Measurements from ENCODE around the gene CCDC146.
"Not testable (repeated sequence)": the region's sequence is repeated elsewhere in the genome, so short reads cannot be mapped to it uniquely, and the experiment has no call there.

The CCDC146 gene

DNA sequence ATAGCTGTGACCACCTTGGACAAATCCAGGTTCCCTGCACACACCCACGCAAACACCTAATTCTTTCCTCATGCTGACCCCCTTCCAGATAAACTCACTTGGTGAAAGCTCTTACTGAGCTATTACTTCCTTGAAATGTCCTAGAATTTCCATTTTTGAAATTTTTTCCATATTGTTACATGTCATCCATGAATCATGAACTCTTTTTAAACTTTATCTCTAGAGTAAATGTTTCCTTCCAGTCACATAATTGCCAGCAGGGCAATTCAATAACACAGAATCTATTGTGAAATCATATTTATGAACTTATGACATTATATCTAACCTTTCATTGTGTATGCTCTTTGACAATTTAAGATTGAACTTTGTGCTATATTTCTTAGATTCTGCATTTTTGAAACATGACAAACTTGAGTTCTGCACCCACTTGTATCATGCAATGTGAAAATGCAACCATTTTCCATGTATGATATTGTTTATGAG is 104.0 kb downstream of the CCDC146 start:
- H3K4me3 Mint-ChIP-seq: no peak overlapping the region
- peaks cover 49% of the 10 kb centered on the region for H3K4me1 Mint-ChIP-seq (ENCODE audit: low read depth)
- H3K36me3 Mint-ChIP-seq (ENCODE audit: low read depth): peaks cover 12% of the 10 kb centered on the region
- intact Hi-C loops (cut with micrococcal nuclease): no loop called here
- H3K27me3 Mint-ChIP-seq: no peaks in the 10 kb centered on the region
- H3K9me3 Mint-ChIP-seq: peaks cover 16% of the 10 kb centered on the region
- H3K27ac Mint-ChIP-seq: no peak overlapping the region

- intact Hi-C loops (cut with micrococcal nuclease); H3K4me3 Mint-ChIP-seq; H3K27me3 Mint-ChIP-seq; H3K27ac Mint-ChIP-seq: not testable (repeated sequence)
- Mint-ChIP-seq H3K9me3 (peaks cover 20% of the 10 kb centered on the region), H3K4me1 (ENCODE audit: low read depth) (peaks cover 35% of the 10 kb centered on the region), H3K36me3 (ENCODE audit: low read depth) (peaks cover 12% of the 10 kb centered on the region)
Observed at GRCh38 chr7:77228795-77229194, 106.4 kb downstream of the CCDC146 start.

DNA sequence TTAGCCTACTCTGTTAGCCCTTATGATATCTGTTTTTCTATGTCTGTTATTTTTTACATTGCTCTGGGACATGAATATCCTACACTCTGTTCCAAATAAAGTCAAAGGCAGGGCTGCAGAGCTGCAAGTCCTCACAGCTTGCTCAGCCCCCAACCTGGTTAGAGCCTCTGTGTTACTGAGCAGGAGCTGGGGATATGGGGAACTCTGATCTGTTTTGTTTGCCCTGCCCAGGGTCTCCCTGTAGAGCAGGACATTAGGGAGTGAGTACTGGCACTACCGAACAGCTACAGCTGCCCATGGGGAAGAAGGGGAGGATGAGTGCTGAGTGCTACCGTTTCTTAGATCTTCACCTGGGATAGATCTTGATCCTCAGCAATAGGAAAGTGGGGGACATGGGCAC is 110.1 kb downstream of the CCDC146 start:
- H3K27me3 Mint-ChIP-seq: no peaks in the 10 kb centered on the region
- H3K4me3 Mint-ChIP-seq: no peak overlapping the region
- intact Hi-C loops (cut with micrococcal nuclease): no loop called here
- H3K36me3 Mint-ChIP-seq (ENCODE audit: low read depth): peaks cover 12% of the 10 kb centered on the region
- H3K4me1 Mint-ChIP-seq (ENCODE audit: low read depth): peaks cover 27% of the 10 kb centered on the region
- peaks cover 20% of the 10 kb centered on the region for H3K9me3 Mint-ChIP-seq
- H3K27ac Mint-ChIP-seq: peak overlapping the region; percentile 14

DNA sequence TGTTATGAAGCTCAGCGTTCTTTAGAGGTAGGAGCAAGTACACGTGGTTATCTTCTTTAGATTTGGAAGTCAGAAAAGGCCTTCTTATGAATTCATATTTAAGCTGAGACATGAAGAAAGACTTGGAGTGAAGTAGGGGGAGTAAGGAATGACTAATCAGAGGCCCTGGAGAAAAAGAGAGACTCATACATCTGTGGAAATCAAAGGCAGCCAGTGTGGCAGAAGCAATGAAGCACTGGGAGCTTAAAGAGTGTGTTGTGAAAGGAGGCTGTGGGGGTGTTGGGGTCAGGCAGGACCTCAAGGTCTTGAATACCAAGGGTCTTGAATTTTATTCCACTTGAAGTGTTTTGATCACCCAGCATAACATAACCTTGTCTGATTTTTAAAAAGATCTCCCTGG is 112.9 kb downstream of the CCDC146 start:
- Mint-ChIP-seq H3K27ac (peak overlapping the region; percentile 35), H3K4me3 (no peak overlapping the region), H3K36me3 (ENCODE audit: low read depth) (peaks cover 8% of the 10 kb centered on the region), H3K9me3 (peaks cover 16% of the 10 kb centered on the region), H3K27me3 (no peaks in the 10 kb centered on the region), H3K4me1 (ENCODE audit: low read depth) (peaks cover 55% of the 10 kb centered on the region)
- intact Hi-C loops (cut with micrococcal nuclease): no loop called here

GRCh38 chr7:77238703-77239136 is 116.3 kb downstream of the CCDC146 start:
- H3K9me3 Mint-ChIP-seq: no peaks in the 10 kb centered on the region
- intact Hi-C loops (cut with micrococcal nuclease): loop anchor here (2.0 kb wide), 2 partner anchors 16 to 42 kb away; no protein-coding TSS in a partner anchor
- H3K27me3 Mint-ChIP-seq: no peaks in the 10 kb centered on the region
- H3K27ac Mint-ChIP-seq: peak overlapping the region; percentile 92
- H3K36me3 Mint-ChIP-seq (ENCODE audit: low read depth): no peaks in the 10 kb centered on the region
- H3K4me3 Mint-ChIP-seq: peak overlapping the region; percentile 67
- H3K4me1 Mint-ChIP-seq (ENCODE audit: low read depth): peaks cover 69% of the 10 kb centered on the region

- peak overlapping the region; percentile 92 for H3K27ac Mint-ChIP-seq
- H3K4me1 Mint-ChIP-seq (ENCODE audit: low read depth): peaks cover 73% of the 10 kb centered on the region
- H3K27me3 Mint-ChIP-seq: no peaks in the 10 kb centered on the region
- H3K4me3 Mint-ChIP-seq: peak overlapping the region; percentile 67
- H3K36me3 Mint-ChIP-seq (ENCODE audit: low read depth): no peaks in the 10 kb centered on the region
- intact Hi-C loops (cut with micrococcal nuclease): loop anchor here (2.0 kb wide), 2 partner anchors 17 to 43 kb away; no protein-coding TSS in a partner anchor
- H3K9me3 Mint-ChIP-seq: no peaks in the 10 kb centered on the region
Observed at GRCh38 chr7:77239471-77239870, 117.1 kb downstream of the CCDC146 start.

DNA sequence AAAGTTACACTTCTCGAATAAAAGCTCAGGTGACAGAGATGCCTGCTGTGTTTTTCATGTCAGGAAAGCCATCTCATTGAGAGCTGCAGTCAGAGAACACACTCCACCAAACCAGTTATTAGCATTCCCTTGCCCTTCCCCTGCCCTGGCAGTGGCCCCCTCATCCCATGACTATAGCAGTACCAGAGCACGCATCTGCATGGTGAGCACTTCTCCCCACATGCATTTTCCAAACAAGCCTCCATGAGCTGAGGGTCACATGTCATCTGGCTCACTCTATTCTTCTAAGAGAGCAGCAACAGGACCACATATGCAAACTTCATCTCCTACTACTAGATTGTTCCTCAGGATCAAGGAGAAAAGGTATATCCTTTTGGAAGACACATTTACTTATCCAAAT is 119.7 kb downstream of the CCDC146 start:
- peak overlapping the region; percentile 23 for H3K4me3 Mint-ChIP-seq
- H3K27ac Mint-ChIP-seq: peak overlapping the region; percentile 63
- no peaks in the 10 kb centered on the region for H3K9me3 Mint-ChIP-seq
- H3K27me3 Mint-ChIP-seq: no peaks in the 10 kb centered on the region
- no peaks in the 10 kb centered on the region for H3K36me3 Mint-ChIP-seq (ENCODE audit: low read depth)
- intact Hi-C loops (cut with micrococcal nuclease): no loop called here
- peaks cover 80% of the 10 kb centered on the region for H3K4me1 Mint-ChIP-seq (ENCODE audit: low read depth)

GRCh38 chr7:77242554-77242953 is 120.1 kb downstream of the CCDC146 start:
- no peaks in the 10 kb centered on the region for H3K9me3 Mint-ChIP-seq
- no peak overlapping the region for H3K4me3 Mint-ChIP-seq
- H3K36me3 Mint-ChIP-seq (ENCODE audit: low read depth): no peaks in the 10 kb centered on the region
- no peaks in the 10 kb centered on the region for H3K27me3 Mint-ChIP-seq
- peak overlapping the region; percentile 63 for H3K27ac Mint-ChIP-seq
- H3K4me1 Mint-ChIP-seq (ENCODE audit: low read depth): peaks cover 75% of the 10 kb centered on the region
- intact Hi-C loops (cut with micrococcal nuclease): no loop called here

DNA sequence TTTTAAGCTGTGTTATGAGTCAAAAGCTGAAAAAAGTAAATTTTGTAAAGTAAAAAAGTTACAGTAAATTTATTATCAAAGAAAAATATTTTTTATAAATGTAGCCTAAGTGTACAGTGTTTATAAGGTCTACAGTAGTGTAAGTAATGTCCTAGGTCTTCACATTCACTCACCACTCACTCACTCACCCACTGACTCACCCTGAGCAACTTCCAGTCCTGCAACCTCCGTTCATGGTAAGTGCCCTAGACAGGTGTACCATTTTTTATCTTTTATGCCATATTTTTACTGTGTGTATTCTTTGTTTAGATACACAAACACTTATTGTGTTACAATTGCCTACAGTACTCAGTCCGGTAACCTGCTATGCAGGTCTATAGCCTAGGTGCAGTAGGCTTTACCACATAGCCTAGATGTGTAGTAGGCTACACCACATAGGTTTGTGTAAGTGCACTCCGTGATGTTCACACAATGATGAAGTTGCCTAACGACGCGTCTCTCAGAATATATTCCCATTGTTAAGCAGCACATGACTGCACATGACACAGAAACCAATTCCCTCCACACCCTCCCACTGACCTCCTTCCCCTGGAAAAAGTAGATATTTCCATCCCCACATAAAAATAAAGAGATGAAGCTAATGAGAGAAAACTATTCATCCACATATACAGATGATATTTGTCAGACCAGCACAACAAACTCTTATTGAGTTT is 122.0 kb downstream of the CCDC146 start:
- Mint-ChIP-seq H3K4me3 (peak overlapping the region; percentile 37), H3K36me3 (ENCODE audit: low read depth) (no peaks in the 10 kb centered on the region), H3K27me3 (no peaks in the 10 kb centered on the region), H3K9me3 (no peaks in the 10 kb centered on the region), H3K4me1 (ENCODE audit: low read depth) (peaks cover 57% of the 10 kb centered on the region), H3K27ac (peak overlapping the region; percentile 60)
- intact Hi-C loops (cut with micrococcal nuclease): no loop called here

- no peaks in the 10 kb centered on the region for H3K27me3 Mint-ChIP-seq
- H3K4me1 Mint-ChIP-seq (ENCODE audit: low read depth): peaks cover 56% of the 10 kb centered on the region
- peak overlapping the region; percentile 75 for H3K27ac Mint-ChIP-seq
- no peaks in the 10 kb centered on the region for H3K9me3 Mint-ChIP-seq
- H3K36me3 Mint-ChIP-seq (ENCODE audit: low read depth): no peaks in the 10 kb centered on the region
- peak overlapping the region; percentile 66 for H3K4me3 Mint-ChIP-seq
- intact Hi-C loops (cut with micrococcal nuclease): loop anchor here (5.0 kb wide), 1 partner anchor 87 kb away; no protein-coding TSS in a partner anchor
Observed at GRCh38 chr7:77245015-77245755, 122.8 kb downstream of the CCDC146 start.

- intact Hi-C loops (cut with micrococcal nuclease): loop anchor here (2.0 to 5.0 kb wide), 3 partner anchors 47 to 119 kb away; partner anchors contain the start of gene FGL2
- H3K36me3 Mint-ChIP-seq (ENCODE audit: low read depth): no peaks in the 10 kb centered on the region
- peak overlapping the region; percentile 71 for H3K4me3 Mint-ChIP-seq
- H3K9me3 Mint-ChIP-seq: no peaks in the 10 kb centered on the region
- H3K27me3 Mint-ChIP-seq: no peaks in the 10 kb centered on the region
- peaks cover 51% of the 10 kb centered on the region for H3K4me1 Mint-ChIP-seq (ENCODE audit: low read depth)
- peak overlapping the region; percentile 75 for H3K27ac Mint-ChIP-seq
Observed at GRCh38 chr7:77246026-77246640, 123.7 kb downstream of the CCDC146 start.

- Mint-ChIP-seq H3K27me3 (no peaks in the 10 kb centered on the region), H3K4me1 (ENCODE audit: low read depth) (peaks cover 44% of the 10 kb centered on the region), H3K36me3 (ENCODE audit: low read depth) (no peaks in the 10 kb centered on the region), H3K9me3 (no peaks in the 10 kb centered on the region), H3K27ac (no peak overlapping the region), H3K4me3 (no peak overlapping the region)
- intact Hi-C loops (cut with micrococcal nuclease): loop anchor here (2.0 to 5.0 kb wide), 3 partner anchors 49 to 121 kb away; partner anchors contain the start of gene FGL2
Observed at GRCh38 chr7:77247206-77247850, 124.9 kb downstream of the CCDC146 start.

DNA sequence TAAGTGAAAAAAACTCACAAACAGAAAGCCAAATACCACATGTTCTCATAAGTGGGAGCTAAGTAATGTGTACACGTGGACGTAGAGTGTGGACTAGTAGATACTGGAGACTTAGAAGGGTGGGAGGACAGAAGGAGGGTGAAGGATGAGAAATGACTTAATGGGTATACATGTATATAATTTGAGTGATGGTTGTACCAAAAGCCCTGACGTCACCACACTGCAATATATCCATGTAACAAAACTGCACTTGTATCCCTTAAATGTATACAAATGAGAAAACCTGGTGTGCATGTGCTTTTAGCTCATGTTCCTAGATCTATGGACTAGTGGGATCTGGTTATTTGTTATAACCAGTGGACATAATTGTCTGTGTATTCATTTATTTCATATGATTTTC is 125.7 kb downstream of the CCDC146 start:
- Mint-ChIP-seq H3K27me3 (no peaks in the 10 kb centered on the region), H3K36me3 (ENCODE audit: low read depth) (no peaks in the 10 kb centered on the region), H3K4me1 (ENCODE audit: low read depth) (peaks cover 37% of the 10 kb centered on the region), H3K4me3 (no peak overlapping the region), H3K9me3 (no peaks in the 10 kb centered on the region), H3K27ac (no peak overlapping the region)
- intact Hi-C loops (cut with micrococcal nuclease): loop anchor here (5.0 kb wide), 1 partner anchor 84 kb away; no protein-coding TSS in a partner anchor
